Measurements from ENCODE around the gene MTA1. TPM values are rescaled to one million over a fixed set of nuclear protein-coding genes. Genes with fewer than 3 reads are reported as not detected.

Gene MTA1
- total RNA-seq, 1 donor from 2014 or later = 227 TPM

- Mint-ChIP-seq H3K4me1 (ENCODE audit: low read depth) (peaks cover 12% of the 10 kb centered on the region), H3K27ac (no peak overlapping the region), H3K36me3 (ENCODE audit: insufficient read depth) (peaks cover 3% of the 10 kb centered on the region), H3K9me3 (ENCODE audit: low read depth) (no peaks in the 10 kb centered on the region), H3K27me3 (peaks cover 38% of the 10 kb centered on the region), H3K4me3 (ENCODE audit: low read depth) (no peak overlapping the region)
- peak; percentile 92 for DNase-seq (ENCODE audit: low spot score, unreplicated experiment)
- TF ChIP-seq CTCF (IDR thresholded peaks at IDR 0.05; ENCODE audit: unreplicated experiment) = peak; percentile 97
Measured at GRCh38 chr14:105480807-105481801, 61.5 kb downstream of the MTA1 start.

GRCh38 chr14:105481886-105482457 is 62.3 kb downstream of the MTA1 start:
- peaks cover 43% of the 10 kb centered on the region for H3K27me3 Mint-ChIP-seq
- peaks cover 12% of the 10 kb centered on the region for H3K4me1 Mint-ChIP-seq (ENCODE audit: low read depth)

GRCh38 chr14:105482486-105483110 is 63.0 kb downstream of the MTA1 start:
- Mint-ChIP-seq H3K36me3 (ENCODE audit: insufficient read depth) (peaks cover 3% of the 10 kb centered on the region), H3K4me3 (ENCODE audit: low read depth) (no peak overlapping the region), H3K4me1 (ENCODE audit: low read depth) (peaks cover 12% of the 10 kb centered on the region), H3K27ac (peak overlapping the region; percentile 83), H3K9me3 (ENCODE audit: low read depth) (no peaks in the 10 kb centered on the region), H3K27me3 (peaks cover 38% of the 10 kb centered on the region)
- no peak for DNase-seq (ENCODE audit: low spot score, unreplicated experiment)
- no peak for TF ChIP-seq CTCF (IDR thresholded peaks at IDR 0.05; ENCODE audit: unreplicated experiment)

More at GRCh38 chr14:105481886-105482457, 62.3 kb downstream of the MTA1 start:
- DNase-seq (ENCODE audit: low spot score, unreplicated experiment) = peak; percentile 49
- Mint-ChIP-seq H3K9me3 (ENCODE audit: low read depth) (no peaks in the 10 kb centered on the region), H3K36me3 (ENCODE audit: insufficient read depth) (peaks cover 3% of the 10 kb centered on the region), H3K27ac (peak overlapping the region; percentile 83), H3K4me3 (ENCODE audit: low read depth) (peak overlapping the region; percentile 3)
- TF ChIP-seq CTCF (IDR thresholded peaks at IDR 0.05; ENCODE audit: unreplicated experiment) = peak; percentile 12

GRCh38 chr14:105483300-105484068 is 63.9 kb downstream of the MTA1 start:
- TF ChIP-seq CTCF (IDR thresholded peaks at IDR 0.05; ENCODE audit: unreplicated experiment) = no peak
- peaks cover 3% of the 10 kb centered on the region for H3K36me3 Mint-ChIP-seq (ENCODE audit: insufficient read depth)
- H3K4me3 Mint-ChIP-seq (ENCODE audit: low read depth) = no peak overlapping the region
- H3K4me1 Mint-ChIP-seq (ENCODE audit: low read depth) = peaks cover 12% of the 10 kb centered on the region
- H3K27ac Mint-ChIP-seq = no peak overlapping the region
- DNase-seq (ENCODE audit: low spot score, unreplicated experiment) = no peak
- H3K9me3 Mint-ChIP-seq (ENCODE audit: low read depth) = no peaks in the 10 kb centered on the region
- H3K27me3 Mint-ChIP-seq = peaks cover 38% of the 10 kb centered on the region

Measured in progenitor cell of endocrine pancreas (in vitro differentiated cells).